Stimulated activated CD8-positive, alpha-beta memory T cell treated with anti-CD3 and anti-CD28 coated beads, Interleukin-4, amount 100 ng/mL, for 24 hours (primary cell): ENCODE results near the gene MAP4K5.
A peak's percentile ranks its signal among the peaks of the same experiment; 100 is the strongest.
"Not testable (repeated sequence)": the region's sequence is repeated elsewhere in the genome, so short reads cannot be mapped to it uniquely, and the experiment has no call there.

ENCODE experiments used
- DNase-seq: peaks from one replicate; pipeline ENCODE4 v3.0.0-alpha.2; 2020; ENCODE audit warnings: low read depth

The MAP4K5 gene

DNA sequence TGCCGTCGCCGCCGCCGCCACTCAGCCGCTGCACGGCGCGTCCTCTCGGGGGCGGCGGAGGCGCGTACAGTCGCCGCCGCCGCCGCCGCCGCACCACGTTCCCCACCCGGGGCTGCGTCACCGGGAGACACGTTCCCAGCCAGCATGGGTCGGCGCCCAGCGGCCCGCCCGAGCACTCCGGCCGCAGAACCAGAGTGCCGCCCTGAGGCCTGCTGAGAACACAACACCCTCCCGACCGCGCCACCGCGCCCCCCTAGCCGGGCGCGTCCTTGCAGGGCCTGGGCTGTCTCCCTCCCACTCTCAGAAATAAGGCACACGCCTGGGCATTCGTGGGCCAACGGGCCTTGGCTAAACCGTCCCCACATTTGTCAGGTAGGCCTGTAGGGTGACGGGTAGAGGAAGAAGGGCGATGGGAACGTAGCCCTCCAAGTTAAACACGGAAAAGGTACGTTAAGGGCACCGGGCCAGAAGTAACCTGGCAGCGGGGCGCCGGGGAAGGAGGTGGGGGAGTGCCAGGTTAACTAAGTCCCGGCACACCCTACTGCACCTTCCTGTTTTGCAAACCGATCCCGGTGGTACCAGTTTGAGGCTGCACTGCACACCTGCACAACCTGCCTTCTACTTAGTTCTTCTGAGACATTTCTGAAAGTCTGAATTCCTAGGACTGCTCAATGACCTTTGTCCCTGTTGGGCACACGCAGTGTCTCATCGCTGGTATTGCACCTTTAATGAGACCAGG, at the start of gene MAP4K5:
Gene MAP4K5 (minus strand): TSS at position 68 of the 739 bp plus-strand sequence. CDS start 520 bp downstream, outside the sequence.
- peak; percentile 88 for DNase-seq

- DNase-seq: no peak
Measured at GRCh38 chr14:50578433-50578832, 46.1 kb upstream of the MAP4K5 start.

GRCh38 chr14:50577982-50578381, 45.6 kb upstream of the MAP4K5 start:
- no peak for DNase-seq

DNA sequence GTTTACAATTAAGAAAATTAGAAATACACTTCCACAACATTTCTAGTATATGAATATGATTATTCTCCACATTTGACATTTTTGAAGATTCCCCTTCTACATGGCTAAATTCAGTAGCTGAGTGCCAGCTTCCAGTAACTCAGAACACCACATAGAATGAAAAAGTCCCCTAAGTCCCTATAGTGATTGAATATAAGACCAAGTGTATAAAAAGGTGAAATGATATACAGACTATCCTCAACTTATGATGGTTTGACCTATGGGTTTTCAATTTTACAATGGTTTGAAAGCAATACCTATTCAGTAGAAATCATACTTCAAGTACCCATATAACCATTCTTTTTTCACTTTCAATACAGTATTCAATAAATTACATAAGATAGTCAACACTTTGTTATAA, 43.4 kb upstream of the MAP4K5 start:
- no peak for DNase-seq

DNA sequence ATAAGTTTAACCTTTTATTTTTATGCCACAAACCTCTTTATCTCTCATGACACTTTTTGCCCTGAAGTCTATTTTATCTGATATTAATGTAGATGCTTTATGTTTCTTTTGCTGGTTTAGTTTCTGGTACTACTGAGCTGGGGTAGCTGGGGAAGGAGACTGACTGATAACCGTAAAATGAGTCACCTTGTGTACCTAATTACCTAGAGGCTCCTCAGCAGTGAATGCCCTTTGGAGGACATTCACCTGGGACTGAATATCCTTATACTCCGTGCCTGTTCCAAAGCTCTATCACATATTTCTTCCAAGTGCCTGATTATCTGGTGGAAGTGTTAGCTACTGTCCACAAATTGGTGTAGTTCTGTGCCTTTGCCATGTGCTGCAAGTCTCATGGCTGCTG, 41.5 kb upstream of the MAP4K5 start:
- no peak for DNase-seq

GRCh38 chr14:50569714-50570274, 37.4 kb upstream of the MAP4K5 start:
- DNase-seq: no peak

- DNase-seq: no peak
Measured at GRCh38 chr14:50562841-50563240, 30.5 kb upstream of the MAP4K5 start.

DNA sequence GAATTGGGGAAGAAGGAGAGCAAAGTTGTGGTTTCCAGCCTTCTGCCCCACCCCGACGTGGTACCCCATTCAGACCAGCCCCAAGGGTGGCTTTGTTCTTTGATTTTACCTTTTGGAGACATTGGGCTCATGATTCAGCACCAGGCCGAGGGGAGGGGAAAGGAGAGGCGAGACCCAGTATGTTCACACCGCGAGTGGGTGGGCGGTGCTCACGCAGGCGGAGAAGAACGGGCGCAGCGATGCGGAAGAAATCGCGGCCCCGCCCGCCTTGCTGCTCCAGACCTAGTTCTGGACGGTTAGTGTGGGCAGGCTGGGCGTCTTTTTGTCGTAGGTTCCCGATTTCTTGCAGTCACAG, 28.5 kb upstream of the MAP4K5 start:
- DNase-seq: peak; percentile 49

- DNase-seq: peak; percentile 16
Measured at GRCh38 chr14:50559990-50560930, 27.9 kb upstream of the MAP4K5 start, which contains the start of gene ATL1. Gene ATL1 (plus strand): TSS chr14:50560145. CDS start chr14:50560266, 121 bp downstream.

GRCh38 chr14:50552796-50553195, 20.4 kb upstream of the MAP4K5 start:
- DNase-seq: not testable (repeated sequence)

- DNase-seq: no peak
Measured at GRCh38 chr14:50551877-50552276, 19.5 kb upstream of the MAP4K5 start.

DNA sequence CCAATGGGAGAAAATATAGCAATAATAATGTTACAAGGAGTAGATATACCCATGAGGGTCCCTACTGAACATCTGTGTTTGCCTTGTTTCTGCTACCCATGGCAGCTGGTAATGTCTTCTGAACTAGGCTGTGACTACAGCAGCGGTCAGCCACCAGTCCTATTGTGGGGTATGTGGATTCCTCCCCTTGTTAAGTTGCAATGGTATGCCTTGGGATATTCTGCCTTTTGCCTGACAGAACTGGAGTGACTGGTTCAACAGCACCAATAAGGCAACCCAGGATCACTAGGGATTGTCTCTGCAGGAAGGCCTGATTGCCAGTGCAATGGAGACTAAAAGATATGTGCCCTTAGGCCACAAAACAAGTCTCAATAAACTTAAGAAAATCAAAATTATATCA, 17.9 kb upstream of the MAP4K5 start:
- no peak for DNase-seq

- no peak for DNase-seq
Measured at GRCh38 chr14:50545618-50546017, 13.2 kb upstream of the MAP4K5 start.

DNA sequence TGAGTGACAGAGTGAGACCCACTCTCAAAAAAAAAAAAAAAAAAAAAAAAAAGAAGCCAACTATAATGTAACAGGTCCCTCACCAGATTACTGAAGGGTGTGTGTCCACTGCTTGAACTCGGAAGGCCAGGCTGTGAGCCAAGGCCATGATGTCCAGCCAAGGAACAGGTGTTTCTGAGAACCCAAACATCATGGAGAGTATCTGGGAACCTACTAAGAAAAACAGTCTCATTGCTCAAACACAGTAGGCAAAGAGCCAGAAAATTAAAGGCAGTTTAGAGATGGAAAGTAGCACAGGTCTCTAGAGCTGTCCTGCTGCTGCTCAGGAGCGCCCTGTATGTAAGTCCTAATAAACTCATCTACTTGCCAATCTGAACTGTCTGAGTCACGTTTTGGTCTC, 12.5 kb upstream of the MAP4K5 start:
- DNase-seq: no peak

- peak; percentile 4 for DNase-seq
Measured at GRCh38 chr14:50542941-50543418, 10.6 kb upstream of the MAP4K5 start.

GRCh38 chr14:50541159-50541567, 8.8 kb upstream of the MAP4K5 start:
- DNase-seq: no peak

DNA sequence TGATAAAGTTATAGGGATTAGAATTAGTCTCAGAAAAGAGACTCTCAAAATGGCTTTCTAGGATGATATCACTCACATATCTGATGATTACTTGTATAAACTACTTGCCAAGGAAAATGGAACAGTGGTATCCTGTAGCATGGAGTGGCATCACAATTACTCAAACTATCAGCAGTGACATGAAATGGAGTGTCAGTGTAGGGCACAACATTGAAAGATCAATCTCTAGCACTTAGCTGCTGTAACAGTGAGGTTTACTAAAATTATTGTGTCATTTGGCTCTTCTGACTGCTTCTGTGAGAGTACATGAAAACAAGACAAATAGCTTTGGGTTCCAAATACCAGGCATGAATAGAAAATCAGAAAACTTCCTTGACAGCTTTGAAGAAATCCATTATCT, 6.7 kb upstream of the MAP4K5 start:
- no peak for DNase-seq

- DNase-seq: not testable (repeated sequence)
Measured at GRCh38 chr14:50538034-50538433, 5.7 kb upstream of the MAP4K5 start.

DNA sequence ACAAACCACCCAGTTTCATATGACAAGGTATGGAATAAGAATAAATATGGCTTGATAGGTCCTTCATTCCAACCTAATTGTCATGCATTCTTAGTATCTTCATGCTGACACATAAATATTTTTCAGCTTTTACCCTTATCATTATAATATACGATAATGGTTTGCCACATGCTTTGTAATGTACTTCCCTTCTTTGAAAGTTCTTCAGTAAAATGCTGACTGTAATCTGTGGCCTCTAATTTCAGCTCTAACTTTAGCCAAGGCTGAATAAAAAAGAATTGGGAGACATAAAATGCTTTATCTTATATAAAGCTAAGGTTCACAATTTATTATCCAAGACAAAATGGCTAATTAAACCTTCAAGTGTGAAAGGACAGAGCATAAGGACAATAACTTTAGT, 2.6 kb upstream of the MAP4K5 start:
- DNase-seq: no peak

- no peak for DNase-seq
Measured at GRCh38 chr14:50534416-50534815, 2.0 kb upstream of the MAP4K5 start.

DNA sequence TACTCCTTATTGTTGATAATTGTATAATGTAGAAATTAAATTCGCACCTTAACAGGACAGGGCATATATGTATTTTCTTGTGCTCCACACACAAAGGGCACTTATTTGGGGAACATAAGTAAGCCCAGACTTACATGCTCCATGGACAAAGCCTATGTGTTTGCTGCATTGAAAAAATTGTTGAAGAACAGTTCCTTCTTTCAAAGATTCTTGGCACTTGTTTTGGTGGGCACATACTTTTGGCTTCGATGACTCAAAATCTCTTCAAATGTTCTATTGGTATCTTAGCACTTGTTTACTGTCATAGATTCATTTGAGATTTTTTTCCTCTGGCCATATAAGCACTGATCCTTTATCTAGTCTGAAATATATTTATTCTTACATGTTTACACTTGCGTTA, 1.4 kb upstream of the MAP4K5 start:
- DNase-seq: no peak

- DNase-seq: no peak
Measured at GRCh38 chr14:50533241-50533705, 904 bp upstream of the MAP4K5 start.
